Mammary epithelial cell (primary cell): ENCODE results near the gene TMEM135.

Experiments
- CTCF ChIP-seq, 2 donors: IDR thresholded peaks in 1 of 2; conservative IDR thresholded peaks in 1 of 2; 2 replicates each; pipeline ENCODE4 v1.5.1; 2011 to 2012; ENCODE audit warnings: inconsistent platforms in 2 of 2, low read length in 2 of 2, mild to moderate bottlenecking in 2 of 2, control low read depth in 1 of 2, low read depth in 1 of 2; ENCODE audit not compliant: insufficient read depth in 1 of 2; ENCODE audit errors: extremely low read depth in 1 of 2
- EZH2 ChIP-seq: IDR thresholded peaks from 2 replicates; pipeline ENCODE4 v1.6.1; 2012; ENCODE audit warnings: low read length, inconsistent platforms, borderline replicate concordance

- TF ChIP-seq CTCF (conservative IDR thresholded peaks at IDR 0.05 in 1 of 2, IDR thresholded peaks at IDR 0.05 in 1 of 2; ENCODE audit: extremely low read depth in 1 of 2, insufficient read depth in 1 of 2, low read depth in 1 of 2, low read length in 2 of 2): peak; percentile 50 to 58
- no peak for TF ChIP-seq EZH2
These were observed 252.7 kb downstream of the TMEM135 start for GRCh38 chr11:87290304-87290922.
